Esophagus squamous epithelium (tissue), 4 donors: ENCODE results near the gene OSBPL8.

Experiments
- POLR2A ChIP-seq, 4 donors: fragments of 450-650 bp; IDR thresholded peaks; one replicate each; pipeline ENCODE4 v1.6.1; 2017; ENCODE audit warnings: antibody characterized with exemption in 4 of 4, mild to moderate bottlenecking in 4 of 4, moderate library complexity in 3 of 4
- TF ChIP-seq, protein P1 (sequence below), 6 experiments: fragments of 450-650 bp in 4 of 6; fragments of 200-600 bp in 2 of 6; sonication (generic) in 2 of 6; IDR thresholded peaks; one replicate each; pipeline ENCODE4 v1.5.1; 2016 to 2019; ENCODE audit warnings: antibody characterized with exemption in 6 of 6, mild to moderate bottlenecking in 4 of 6, moderate library complexity in 4 of 6

GRCh38 chr12:76518699-76519098, 40.9 kb downstream of the OSBPL8 start:
- TF ChIP-seq, protein P1, sequence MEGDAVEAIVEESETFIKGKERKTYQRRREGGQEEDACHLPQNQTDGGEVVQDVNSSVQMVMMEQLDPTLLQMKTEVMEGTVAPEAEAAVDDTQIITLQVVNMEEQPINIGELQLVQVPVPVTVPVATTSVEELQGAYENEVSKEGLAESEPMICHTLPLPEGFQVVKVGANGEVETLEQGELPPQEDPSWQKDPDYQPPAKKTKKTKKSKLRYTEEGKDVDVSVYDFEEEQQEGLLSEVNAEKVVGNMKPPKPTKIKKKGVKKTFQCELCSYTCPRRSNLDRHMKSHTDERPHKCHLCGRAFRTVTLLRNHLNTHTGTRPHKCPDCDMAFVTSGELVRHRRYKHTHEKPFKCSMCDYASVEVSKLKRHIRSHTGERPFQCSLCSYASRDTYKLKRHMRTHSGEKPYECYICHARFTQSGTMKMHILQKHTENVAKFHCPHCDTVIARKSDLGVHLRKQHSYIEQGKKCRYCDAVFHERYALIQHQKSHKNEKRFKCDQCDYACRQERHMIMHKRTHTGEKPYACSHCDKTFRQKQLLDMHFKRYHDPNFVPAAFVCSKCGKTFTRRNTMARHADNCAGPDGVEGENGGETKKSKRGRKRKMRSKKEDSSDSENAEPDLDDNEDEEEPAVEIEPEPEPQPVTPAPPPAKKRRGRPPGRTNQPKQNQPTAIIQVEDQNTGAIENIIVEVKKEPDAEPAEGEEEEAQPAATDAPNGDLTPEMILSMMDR (IDR thresholded peaks at IDR 0.05) = no peak
- no peak for TF ChIP-seq POLR2A (IDR thresholded peaks at IDR 0.05)
